Right ventricle myocardium superior (tissue), 1 donor: Measurements from ENCODE around the gene FBXL17. TPM values are rescaled to one million over a fixed set of nuclear protein-coding genes. Genes with fewer than 3 reads are reported as not detected.

Source experiments
- ATAC-seq: fragments of 200-7000 bp; cut with Tn5 transposase; one replicate; pipeline ENCODE4 v1.9.1; 2020; ENCODE audit warnings: mild to moderate bottlenecking; ENCODE audit not compliant: poor library complexity
- DNase-seq: peaks from one replicate; pipeline ENCODE4 v3.0.0-alpha.2; 2020
- intact Hi-C: fragments of 100-400 bp; cut with DNase I; formaldehyde crosslinking; loops from one replicate; pipeline ENCODE4 v1.11.2; 2022
- total RNA-seq: library from RNA; stranded (reverse); fragmentation: NEBNext Ultra II Directional; extraction: Animal tissue kit (Norgen Biotek cat#: 25700); gene quantifications from one replicate; pipeline ENCODE4 v1.2.1, GENCODE V29; 2021
- donor health status: DM: no; HTN: yes; CAD: no; lungs with severe emphysema.

Gene FBXL17
- total RNA-seq, 1 donor from 2014 or later, result 44.0 TPM

GRCh38 chr5:108379722-108380530 is 2.0 kb downstream of the FBXL17 start:
- intact Hi-C loops, result no loop called here
- ATAC-seq (no peak), DNase-seq (no peak)

GRCh38 chr5:108375768-108376167 is 6.1 kb downstream of the FBXL17 start:
- DNase-seq (no peak), ATAC-seq (no peak)
- intact Hi-C loops, result no loop called here

GRCh38 chr5:108373426-108373825 is 8.5 kb downstream of the FBXL17 start:
- ATAC-seq (no peak), DNase-seq (no peak)
- intact Hi-C loops, result no loop called here

- no peak for DNase-seq
- intact Hi-C loops, result no loop called here
- no peak for ATAC-seq
These were observed 9.5 kb downstream of the FBXL17 start for GRCh38 chr5:108372369-108372768.

GRCh38 chr5:108371263-108371662 is 10.6 kb downstream of the FBXL17 start:
- intact Hi-C loops, result no loop called here
- DNase-seq, result no peak
- ATAC-seq, result no peak

GRCh38 chr5:108369167-108369566 is 12.7 kb downstream of the FBXL17 start:
- ATAC-seq (no peak), DNase-seq (no peak)
- intact Hi-C loops, result no loop called here

GRCh38 chr5:108367679-108368334 is 14.1 kb downstream of the FBXL17 start:
- ATAC-seq (no peak), DNase-seq (no peak)
- intact Hi-C loops, result no loop called here

GRCh38 chr5:108366500-108366899 is 15.4 kb downstream of the FBXL17 start:
- DNase-seq (no peak), ATAC-seq (no peak)
- intact Hi-C loops, result no loop called here

- ATAC-seq (no peak), DNase-seq (no peak)
- intact Hi-C loops, result no loop called here
These were observed 20.1 kb downstream of the FBXL17 start for GRCh38 chr5:108361771-108362170.

- DNase-seq, result no peak
- intact Hi-C loops, result no loop called here
- ATAC-seq, result no peak
These were observed 20.7 kb downstream of the FBXL17 start for GRCh38 chr5:108361239-108361638.

- ATAC-seq, result no peak
These were observed 21.6 kb downstream of the FBXL17 start for GRCh38 chr5:108360280-108360679.

GRCh38 chr5:108356286-108356685 is 25.6 kb downstream of the FBXL17 start:
- peak; percentile 65 for ATAC-seq
- no peak for DNase-seq
- intact Hi-C loops, result loop anchor here (10.0 kb wide), 1 partner anchor 91 kb away; no protein-coding TSS in a partner anchor

More at GRCh38 chr5:108360280-108360679, 21.6 kb downstream of the FBXL17 start:
- intact Hi-C loops, result no loop called here
- no peak for DNase-seq

- DNase-seq (no peak), ATAC-seq (no peak)
- intact Hi-C loops, result loop anchor here (10.0 kb wide), 1 partner anchor 88 kb away; no protein-coding TSS in a partner anchor
These were observed 28.8 kb downstream of the FBXL17 start for GRCh38 chr5:108353087-108353486.

GRCh38 chr5:108345541-108346171 is 36.2 kb downstream of the FBXL17 start:
- DNase-seq (no peak), ATAC-seq (no peak)
- intact Hi-C loops, result no loop called here

GRCh38 chr5:108344103-108344822 is 37.6 kb downstream of the FBXL17 start:
- intact Hi-C loops, result no loop called here
- ATAC-seq (no peak), DNase-seq (no peak)

GRCh38 chr5:108341866-108342265 is 40.0 kb downstream of the FBXL17 start:
- intact Hi-C loops, result no loop called here
- DNase-seq, result no peak

GRCh38 chr5:108340131-108340530 is 41.8 kb downstream of the FBXL17 start:
- ATAC-seq (no peak), DNase-seq (no peak)
- intact Hi-C loops, result no loop called here

More at GRCh38 chr5:108341866-108342265, 40.0 kb downstream of the FBXL17 start:
- ATAC-seq, result peak; percentile 58

- ATAC-seq, result no peak
- DNase-seq, result no peak
- intact Hi-C loops, result no loop called here
These were observed 42.7 kb downstream of the FBXL17 start for GRCh38 chr5:108339220-108339619.

GRCh38 chr5:108334225-108334624 is 47.7 kb downstream of the FBXL17 start:
- DNase-seq, result no peak

More at GRCh38 chr5:108334225-108334624, 47.7 kb downstream of the FBXL17 start:
- intact Hi-C loops, result no loop called here
- no peak for ATAC-seq
